ENCODE data around the gene PLOD3. TPM values are rescaled to one million over a fixed set of nuclear protein-coding genes. Genes with fewer than 3 reads are reported as not detected.

Gene PLOD3
- total RNA-seq, 5 donors from 2014 or later (not counting 1 experiment from before 2014, with no cell fraction given): 27.7 to 74.2 (median 58.8) TPM

DNA sequence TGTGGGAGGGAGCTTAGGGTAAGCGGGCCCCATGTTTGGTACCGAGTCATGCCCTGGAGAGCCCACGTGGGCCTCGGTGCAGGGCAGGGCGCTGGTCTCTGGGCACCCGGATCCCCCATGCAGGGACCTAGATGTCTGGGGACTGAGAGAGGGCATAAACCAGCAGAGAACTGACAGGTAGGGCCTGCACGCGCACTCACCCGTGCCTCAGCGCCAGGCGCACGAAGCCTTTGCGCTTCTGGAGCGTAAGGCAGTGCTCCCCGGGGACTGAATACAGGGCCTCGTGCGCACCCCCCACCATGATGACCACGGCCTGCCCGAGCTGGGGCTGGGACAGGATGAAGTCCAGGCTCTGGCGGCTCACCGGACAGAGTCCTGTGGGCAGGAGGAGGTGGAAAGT lies 19.4 kb downstream of the PLOD3 start:
- Mint-ChIP-seq H3K27me3 (peaks cover 15 to 32% of the 10 kb centered on the region in 2 donors), H3K4me3 (no peak overlapping the region), H3K9me3 (no peaks in the 10 kb centered on the region), H3K27ac (no peak overlapping the region), H3K4me1 (peaks cover 6 to 18% (median 8%) of the 10 kb centered on the region in 3 donors), H3K36me3 (no peaks in the 10 kb centered on the region)
- Histone ChIP-seq H3K36me3 (ENCODE audit: control insufficient read depth in 2 of 2, extremely low read depth in 1 of 2, insufficient read depth in 1 of 2, low read length in 1 of 2) (no peaks in the 10 kb centered on the region), H3K27me3 (replicated peaks in 1 of 2; ENCODE audit: control insufficient read depth in 2 of 2, extremely low read depth in 1 of 2, insufficient read depth in 2 of 2, low read length in 1 of 2) (peaks cover 3 to 74% of the 10 kb centered on the region in 2 experiments), H3K4me3 (ENCODE audit: control insufficient read depth in 1 of 2, extremely low read depth in 1 of 2, low read length in 1 of 2) (no peak overlapping the region), H3K9me3 (no peaks in the 10 kb centered on the region), H3K4me1 (ENCODE audit: control insufficient read depth in 1 of 2, extremely low read depth in 1 of 2, insufficient read depth in 2 of 2, low read length in 2 of 2) (peaks cover 0 to 18% of the 10 kb centered on the region in 2 experiments), H3K27ac (ENCODE audit: low read length) (no peak overlapping the region)
- ChIA-PET CTCF (no interaction called here), POLR2A (no interaction called here)
- 73% methylated on average over 16 of the region's 21 CpGs for WGBS (ENCODE audit: insufficient coverage)
- no peak for ATAC-seq (replicated peaks in 1 of 4)
- no peak for DNase-seq

DNA sequence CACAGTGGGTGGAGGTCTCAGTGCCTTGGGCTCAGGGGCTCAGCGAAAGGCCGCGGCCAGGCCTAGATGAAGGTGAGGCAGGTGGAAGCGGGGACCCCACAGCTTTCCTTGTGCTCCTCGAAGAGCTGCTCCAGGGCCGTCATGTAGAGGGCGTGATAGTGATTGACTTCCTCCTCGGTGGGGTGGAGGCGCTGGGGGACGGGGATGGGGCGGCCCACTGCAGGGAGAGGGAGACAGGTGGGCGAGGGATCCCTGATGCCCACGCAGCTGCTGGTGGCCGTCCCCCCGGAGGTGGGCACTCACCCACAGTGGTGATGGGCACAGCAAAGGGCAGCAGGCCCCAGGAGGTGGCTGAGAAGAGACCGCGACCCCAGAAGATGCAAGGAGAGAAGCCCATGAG lies 21.5 kb downstream of the PLOD3 start:
- no peak for DNase-seq
- POLR2A ChIA-PET: no interaction called here
- no peaks in the 10 kb centered on the region for H3K36me3 ChIP-seq (ENCODE audit: control insufficient read depth in 2 of 2, extremely low read depth in 1 of 2, insufficient read depth in 1 of 2, low read length in 1 of 2)
- 88% methylated on average over 17 of the region's 17 CpGs for WGBS (ENCODE audit: insufficient coverage)
- H3K27me3 Mint-ChIP-seq: peaks cover 5 to 19% of the 10 kb centered on the region in 2 donors
- ATAC-seq (replicated peaks in 1 of 4): no peak
- no peak overlapping the region for H3K4me3 Mint-ChIP-seq
- no peak overlapping the region for H3K27ac ChIP-seq (ENCODE audit: low read length)
- no peak overlapping the region for H3K27ac Mint-ChIP-seq
- CTCF ChIA-PET: interaction anchor here in 1 of 2 donors (1.6 to 2.2 kb wide), 2 partner anchors 22 to 52 kb away, joined by 3 to 12 read pairs; partner anchors contain the start of genes PLOD3 and ZNHIT1
- H3K4me3 ChIP-seq (ENCODE audit: control insufficient read depth in 1 of 2, extremely low read depth in 1 of 2, low read length in 1 of 2): no peak overlapping the region
- H3K4me1 ChIP-seq (ENCODE audit: control insufficient read depth in 1 of 2, extremely low read depth in 1 of 2, insufficient read depth in 2 of 2, low read length in 2 of 2): peaks cover 0 to 4% of the 10 kb centered on the region in 2 experiments
- no peaks in the 10 kb centered on the region for H3K36me3 Mint-ChIP-seq
- peaks cover 4 to 8% (median 5%) of the 10 kb centered on the region in 3 donors for H3K4me1 Mint-ChIP-seq
- peaks cover 2 to 57% of the 10 kb centered on the region in 2 experiments for H3K27me3 ChIP-seq (replicated peaks in 1 of 2; ENCODE audit: control insufficient read depth in 2 of 2, extremely low read depth in 1 of 2, insufficient read depth in 2 of 2, low read length in 1 of 2)
- no peaks in the 10 kb centered on the region for H3K9me3 ChIP-seq
- H3K9me3 Mint-ChIP-seq: no peaks in the 10 kb centered on the region

DNA sequence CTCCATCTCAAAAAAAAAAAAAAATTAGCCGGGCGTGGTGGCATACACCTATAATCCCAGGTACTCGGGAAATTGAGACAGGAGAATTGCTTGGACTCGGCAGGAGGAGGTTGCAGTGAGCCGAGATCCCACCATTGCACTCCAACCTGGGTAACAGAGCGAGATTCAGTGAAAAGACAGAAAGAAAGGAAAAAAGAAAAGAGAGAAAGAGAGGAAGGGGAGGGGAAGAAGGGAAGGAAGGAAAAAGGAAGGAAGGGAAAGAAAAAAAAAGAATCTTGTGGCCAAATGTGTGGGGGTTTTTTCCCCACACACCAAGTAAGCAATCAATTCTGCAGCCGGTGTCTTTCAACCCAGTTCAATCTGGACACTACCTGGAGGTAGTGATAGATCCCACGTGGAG lies 28.3 kb downstream of the PLOD3 start:
- DNase-seq: no peak
- ChIA-PET CTCF (no interaction called here), POLR2A (no interaction called here)
- Mint-ChIP-seq H3K4me1 (peaks cover 2 to 5% (median 2%) of the 10 kb centered on the region in 3 donors), H3K36me3 (no peaks in the 10 kb centered on the region), H3K9me3 (no peaks in the 10 kb centered on the region), H3K4me3 (no peak overlapping the region), H3K27me3 (peaks cover 9 to 13% of the 10 kb centered on the region in 2 donors), H3K27ac (no peak overlapping the region)
- peaks cover 7 to 29% of the 10 kb centered on the region in 2 experiments for H3K27me3 ChIP-seq (replicated peaks in 1 of 2; ENCODE audit: control insufficient read depth in 2 of 2, extremely low read depth in 1 of 2, insufficient read depth in 2 of 2, low read length in 1 of 2)
- H3K4me3 ChIP-seq (ENCODE audit: control insufficient read depth in 1 of 2, extremely low read depth in 1 of 2, low read length in 1 of 2): no peak overlapping the region
- 80% methylated on average over 4 of the region's 8 CpGs for WGBS (ENCODE audit: insufficient coverage)
- H3K36me3 ChIP-seq (ENCODE audit: control insufficient read depth in 2 of 2, extremely low read depth in 1 of 2, insufficient read depth in 1 of 2, low read length in 1 of 2): no peaks in the 10 kb centered on the region
- no peaks in the 10 kb centered on the region for H3K9me3 ChIP-seq
- H3K27ac ChIP-seq (ENCODE audit: low read length): no peak overlapping the region
- H3K4me1 ChIP-seq (ENCODE audit: control insufficient read depth in 1 of 2, extremely low read depth in 1 of 2, insufficient read depth in 2 of 2, low read length in 2 of 2): no peaks in the 10 kb centered on the region
- ATAC-seq (replicated peaks in 1 of 4): no peak

DNA sequence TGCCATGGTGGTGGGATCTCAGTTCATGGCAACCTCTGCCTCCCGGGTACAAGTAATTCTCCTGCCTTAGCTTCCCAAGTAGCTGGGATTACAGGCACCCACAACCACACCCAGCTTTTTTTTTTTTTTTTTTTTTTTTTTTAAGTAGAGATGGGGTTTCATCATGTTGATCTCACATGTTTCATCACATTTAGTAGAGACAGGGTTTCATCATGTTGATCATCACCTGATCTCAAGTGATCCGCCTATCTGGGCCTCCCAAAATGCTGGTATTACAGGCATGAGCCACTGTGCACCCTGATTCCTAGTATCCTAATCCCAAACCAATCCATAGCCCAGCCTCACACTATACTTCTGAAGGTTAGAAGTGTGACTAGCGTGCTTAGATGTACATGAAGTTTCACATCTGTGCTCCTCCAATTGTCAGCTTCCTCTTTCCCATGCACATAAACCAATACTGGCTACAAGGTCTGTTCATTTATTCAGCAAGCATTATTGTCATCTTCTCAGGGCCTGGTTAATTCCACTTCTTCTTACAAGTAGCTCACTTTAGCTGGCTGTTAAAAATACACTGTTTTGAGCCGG lies 30.4 kb downstream of the PLOD3 start:
- ATAC-seq (replicated peaks in 1 of 4) (no peak), DNase-seq (no peak)
- CTCF ChIA-PET: interaction anchor here in 1 of 2 donors (0.6 kb wide), 1 partner anchor 43 kb away, joined by 3 read pairs; no protein-coding TSS in a partner anchor
- Histone ChIP-seq H3K9me3 (no peaks in the 10 kb centered on the region), H3K4me3 (ENCODE audit: control insufficient read depth in 1 of 2, extremely low read depth in 1 of 2, low read length in 1 of 2) (no peak overlapping the region), H3K27ac (ENCODE audit: low read length) (no peak overlapping the region), H3K27me3 (replicated peaks in 1 of 2; ENCODE audit: control insufficient read depth in 2 of 2, extremely low read depth in 1 of 2, insufficient read depth in 2 of 2, low read length in 1 of 2) (peaks cover 7 to 37% of the 10 kb centered on the region in 2 experiments), H3K4me1 (ENCODE audit: control insufficient read depth in 1 of 2, extremely low read depth in 1 of 2, insufficient read depth in 2 of 2, low read length in 2 of 2) (no peaks in the 10 kb centered on the region), H3K36me3 (ENCODE audit: control insufficient read depth in 2 of 2, extremely low read depth in 1 of 2, insufficient read depth in 1 of 2, low read length in 1 of 2) (no peaks in the 10 kb centered on the region)
- Mint-ChIP-seq H3K4me1 (peaks cover 0 to 6% (median 0%) of the 10 kb centered on the region in 3 donors), H3K9me3 (no peaks in the 10 kb centered on the region), H3K36me3 (no peaks in the 10 kb centered on the region), H3K27me3 (peaks cover 17 to 22% of the 10 kb centered on the region in 2 donors), H3K27ac (no peak overlapping the region), H3K4me3 (no peak overlapping the region)
- POLR2A ChIA-PET: interaction anchor here in 1 of 2 donors (0.5 kb wide), 1 partner anchor 34 kb away, joined by 3 read pairs; no protein-coding TSS in a partner anchor
- WGBS (ENCODE audit: insufficient coverage): no CpG with 5 or more reads among the region's 4 CpGs

DNA sequence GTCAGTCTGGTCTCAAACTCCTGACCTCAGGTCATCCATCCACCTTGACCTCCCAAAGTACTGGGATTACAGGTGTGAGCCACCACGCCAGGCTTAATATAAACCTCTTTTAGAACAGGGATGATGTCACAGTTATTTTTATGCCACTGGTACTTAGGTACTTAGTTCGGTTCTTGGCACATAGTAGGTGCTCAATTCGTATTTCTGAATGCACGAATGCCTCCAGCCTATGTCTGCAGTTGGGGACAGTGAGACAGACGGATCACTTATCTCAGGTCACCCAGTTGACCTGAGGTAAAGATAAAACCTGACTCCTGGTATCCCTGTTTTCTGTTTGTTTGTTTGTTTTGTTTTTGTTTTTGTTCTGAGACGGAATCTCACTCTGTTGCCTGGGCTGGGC lies 31.2 kb downstream of the PLOD3 start:
- ChIA-PET CTCF (interaction anchor here in 1 of 2 donors (0.6 kb wide), 2 partner anchors 42 to 943 kb away, joined by 3 read pairs; no protein-coding TSS in a partner anchor), POLR2A (interaction anchor here in 1 of 2 donors (0.6 kb wide), 1 partner anchor 362 kb away, joined by 4 read pairs; no protein-coding TSS in a partner anchor)
- Mint-ChIP-seq H3K4me1 (peaks cover 0 to 6% (median 0%) of the 10 kb centered on the region in 3 donors), H3K27me3 (peaks cover 20 to 24% of the 10 kb centered on the region in 2 donors), H3K4me3 (no peak overlapping the region), H3K9me3 (no peaks in the 10 kb centered on the region), H3K27ac (no peak overlapping the region), H3K36me3 (no peaks in the 10 kb centered on the region)
- WGBS (ENCODE audit: insufficient coverage): 64% methylated on average over 5 of the region's 6 CpGs
- no peaks in the 10 kb centered on the region for H3K4me1 ChIP-seq (ENCODE audit: control insufficient read depth in 1 of 2, extremely low read depth in 1 of 2, insufficient read depth in 2 of 2, low read length in 2 of 2)
- H3K27me3 ChIP-seq (replicated peaks in 1 of 2; ENCODE audit: control insufficient read depth in 2 of 2, extremely low read depth in 1 of 2, insufficient read depth in 2 of 2, low read length in 1 of 2): peaks cover 7 to 40% of the 10 kb centered on the region in 2 experiments
- H3K36me3 ChIP-seq (ENCODE audit: control insufficient read depth in 2 of 2, extremely low read depth in 1 of 2, insufficient read depth in 1 of 2, low read length in 1 of 2): no peaks in the 10 kb centered on the region
- no peak for DNase-seq
- H3K9me3 ChIP-seq: no peaks in the 10 kb centered on the region
- H3K4me3 ChIP-seq (ENCODE audit: control insufficient read depth in 1 of 2, extremely low read depth in 1 of 2, low read length in 1 of 2): no peak overlapping the region
- no peak overlapping the region for H3K27ac ChIP-seq (ENCODE audit: low read length)
- no peak for ATAC-seq (replicated peaks in 1 of 4)

DNA sequence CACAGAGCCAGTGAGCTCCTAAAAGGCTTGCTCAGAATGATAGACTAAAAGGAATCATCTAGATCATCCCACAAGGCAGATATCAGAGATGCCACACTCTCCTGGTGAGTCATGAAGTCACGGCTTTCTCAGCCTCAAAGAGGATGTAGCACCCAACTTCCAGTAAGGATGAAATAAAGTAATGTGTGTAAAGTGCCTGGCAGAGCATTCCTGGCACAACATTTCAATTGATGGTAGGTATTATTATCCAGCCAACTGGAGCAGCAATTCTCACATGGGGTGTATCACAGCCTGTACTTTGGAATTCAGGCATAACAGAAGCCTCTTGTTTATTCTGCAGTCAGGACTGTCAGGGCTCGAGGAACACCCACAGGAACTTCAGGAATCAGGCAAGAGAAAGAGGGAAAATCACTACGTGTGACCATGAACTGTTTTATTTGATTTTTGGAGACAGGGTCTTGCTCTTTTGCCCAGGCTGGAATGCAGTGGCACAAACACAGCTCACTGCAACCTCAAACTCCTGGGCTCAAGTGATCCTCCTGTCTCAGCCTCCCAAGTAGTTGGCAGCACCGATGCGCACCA lies 32.0 kb downstream of the PLOD3 start:
- Histone ChIP-seq H3K36me3 (ENCODE audit: control insufficient read depth in 2 of 2, extremely low read depth in 1 of 2, insufficient read depth in 1 of 2, low read length in 1 of 2) (no peaks in the 10 kb centered on the region), H3K27me3 (replicated peaks in 1 of 2; ENCODE audit: control insufficient read depth in 2 of 2, extremely low read depth in 1 of 2, insufficient read depth in 2 of 2, low read length in 1 of 2) (peaks cover 7 to 49% of the 10 kb centered on the region in 2 experiments), H3K4me3 (ENCODE audit: control insufficient read depth in 1 of 2, extremely low read depth in 1 of 2, low read length in 1 of 2) (no peak overlapping the region), H3K9me3 (no peaks in the 10 kb centered on the region), H3K27ac (ENCODE audit: low read length) (no peak overlapping the region), H3K4me1 (ENCODE audit: control insufficient read depth in 1 of 2, extremely low read depth in 1 of 2, insufficient read depth in 2 of 2, low read length in 2 of 2) (no peaks in the 10 kb centered on the region)
- WGBS (ENCODE audit: insufficient coverage): 78% methylated on average over 3 of the region's 5 CpGs
- POLR2A ChIA-PET: no interaction called here
- DNase-seq (no peak), ATAC-seq (replicated peaks in 1 of 4) (no peak)
- peaks cover 4 to 11% (median 4%) of the 10 kb centered on the region in 3 donors for H3K4me1 Mint-ChIP-seq
- no peaks in the 10 kb centered on the region for H3K36me3 Mint-ChIP-seq
- peaks cover 27 to 30% of the 10 kb centered on the region in 2 donors for H3K27me3 Mint-ChIP-seq
- no peak overlapping the region for H3K4me3 Mint-ChIP-seq
- no peak overlapping the region for H3K27ac Mint-ChIP-seq
- CTCF ChIA-PET: no interaction called here
- H3K9me3 Mint-ChIP-seq: no peaks in the 10 kb centered on the region
